HEK293 (cell line): ENCODE results near the gene PPP1R3G.
"Not testable (repeated sequence)": the region's sequence is repeated elsewhere in the genome, so short reads cannot be mapped to it uniquely, and the experiment has no call there.

Experiments used
- CTCF ChIA-PET: fragments of 350-600 bp; formaldehyde crosslinking; extraction: SDS; loops from one replicate; lab custom pipeline; 2021; ENCODE audit warnings: antibody characterized with exemption; lab: Yijun Ruan, JAX
- POLR2A ChIA-PET: fragments of 300-600 bp; formaldehyde crosslinking; extraction: SDS; loops from one replicate; lab custom pipeline; 2020; ENCODE audit warnings: antibody characterized with exemption, inconsistent platforms; lab: Yijun Ruan, JAX
- H3K27ac ChIP-seq: fragments of 200-500 bp; sonication (Bioruptor generic); 2 replicates; pipeline ENCODE4 v1.5.1; 2014; ENCODE audit warnings: low read depth, low read length, control low read depth, inconsistent platforms; ENCODE audit errors: extremely low read depth
- H3K36me3 ChIP-seq, 2 experiments: fragments of 200-500 bp in 1 of 2; sonication (Bioruptor generic) in 1 of 2; 1 replicate in 1 of 2; 2 replicates in 1 of 2; pipeline ENCODE4 v1.5.1; 2014 to 2017; ENCODE audit warnings: inconsistent platforms in 2 of 2, low read length in 2 of 2; ENCODE audit not compliant: control insufficient read depth in 2 of 2, insufficient read depth in 1 of 2
- H3K4me1 ChIP-seq: fragments of 200-500 bp; sonication (Bioruptor generic); 2 replicates; pipeline ENCODE4 v1.5.1; 2014; ENCODE audit warnings: mild to moderate bottlenecking, low read length, inconsistent platforms; ENCODE audit not compliant: control insufficient read depth, insufficient read depth
- H3K4me3 ChIP-seq: 2 replicates; pipeline ENCODE4 v1.5.1; 2011; ENCODE audit warnings: low read depth, mild to moderate bottlenecking, control low read depth, low read length, moderate library complexity
- H3K9me3 ChIP-seq: fragments of 200-500 bp; sonication (Bioruptor generic); 2 replicates; pipeline ENCODE4 v1.5.1; 2014; ENCODE audit warnings: low read depth, low read length, inconsistent platforms; ENCODE audit not compliant: control insufficient read depth, insufficient read depth
- BCL11B ChIP-seq: fragments of 450-650 bp; formaldehyde crosslinking; IDR thresholded peaks from 2 replicates; pipeline ENCODE4 v1.5.1; 2016; ENCODE audit warnings: low read depth, missing biosample characterization, missing genetic modification characterization
- GLI4 ChIP-seq: fragments of 450-650 bp; formaldehyde crosslinking; IDR thresholded peaks from 2 replicates; pipeline ENCODE4 v1.5.1; 2016; ENCODE audit warnings: missing biosample characterization, missing genetic modification characterization
- SALL2 ChIP-seq: fragments of 450-650 bp; formaldehyde crosslinking; IDR thresholded peaks from 2 replicates; pipeline ENCODE4 v1.5.0; 2017; ENCODE audit warnings: missing biosample characterization, mild to moderate bottlenecking, missing genetic modification characterization, borderline replicate concordance
- SCRT1 ChIP-seq: fragments of 450-650 bp; formaldehyde crosslinking; IDR thresholded peaks from 2 replicates; pipeline ENCODE4 v1.5.1; 2016; ENCODE audit warnings: missing biosample characterization, missing genetic modification characterization, borderline replicate concordance
- SP3 ChIP-seq: fragments of 450-650 bp; formaldehyde crosslinking; IDR thresholded peaks from 2 replicates; pipeline ENCODE4 v1.5.1; 2016; ENCODE audit warnings: missing biosample characterization, missing genetic modification characterization
- ZBTB1 ChIP-seq: fragments of 450-650 bp; formaldehyde crosslinking; IDR thresholded peaks from 2 replicates; pipeline ENCODE4 v1.5.1; 2016; ENCODE audit warnings: missing biosample characterization, missing genetic modification characterization
- ZNF114 ChIP-seq: fragments of 450-650 bp; formaldehyde crosslinking; IDR thresholded peaks from 2 replicates; pipeline ENCODE4 v1.5.0; 2017; ENCODE audit warnings: missing biosample characterization, missing genetic modification characterization
- ZNF138 ChIP-seq: fragments of 450-650 bp; formaldehyde crosslinking; IDR thresholded peaks from 2 replicates; pipeline ENCODE4 v1.5.1; 2016; ENCODE audit warnings: missing biosample characterization, missing genetic modification characterization, borderline replicate concordance
- ZNF24 ChIP-seq: fragments of 450-650 bp; formaldehyde crosslinking; IDR thresholded peaks from 2 replicates; pipeline ENCODE4 v1.5.1; 2016; ENCODE audit warnings: missing biosample characterization, missing genetic modification characterization
- ZNF292 ChIP-seq: fragments of 450-650 bp; formaldehyde crosslinking; IDR thresholded peaks from 2 replicates; pipeline ENCODE4 v1.5.1; 2016; ENCODE audit warnings: low read depth, missing biosample characterization, missing genetic modification characterization, borderline replicate concordance
- ZNF350 ChIP-seq: fragments of 450-650 bp; formaldehyde crosslinking; IDR thresholded peaks from 2 replicates; pipeline ENCODE4 v1.5.0; 2017; ENCODE audit warnings: missing biosample characterization, mild to moderate bottlenecking, missing genetic modification characterization
- ZNF48 ChIP-seq: fragments of 450-650 bp; formaldehyde crosslinking; IDR thresholded peaks from 2 replicates; pipeline ENCODE4 v1.5.1; 2016; ENCODE audit warnings: missing biosample characterization, missing genetic modification characterization
- ZNF521 ChIP-seq: fragments of 450-650 bp; formaldehyde crosslinking; IDR thresholded peaks from 2 replicates; pipeline ENCODE4 v1.5.1; 2017; ENCODE audit warnings: missing biosample characterization, mild to moderate bottlenecking, missing genetic modification characterization
- ZNF548 ChIP-seq: fragments of 450-650 bp; formaldehyde crosslinking; IDR thresholded peaks from 2 replicates; pipeline ENCODE4 v1.5.1; 2016; ENCODE audit warnings: missing biosample characterization, missing genetic modification characterization
- ZNF571 ChIP-seq: fragments of 450-650 bp; formaldehyde crosslinking; IDR thresholded peaks from 2 replicates; pipeline ENCODE4 v1.5.0; 2017; ENCODE audit warnings: missing biosample characterization, missing genetic modification characterization
- ZNF777 ChIP-seq: fragments of 450-650 bp; formaldehyde crosslinking; IDR thresholded peaks from 2 replicates; pipeline ENCODE4 v1.5.1; 2017; ENCODE audit warnings: missing biosample characterization, missing genetic modification characterization, borderline replicate concordance
- ZSCAN23 ChIP-seq: fragments of 450-650 bp; formaldehyde crosslinking; IDR thresholded peaks from 2 replicates; pipeline ENCODE4 v1.5.1; 2016; ENCODE audit warnings: missing biosample characterization, missing genetic modification characterization
- TF ChIP-seq, protein P1 (sequence below): fragments of 450-650 bp; formaldehyde crosslinking; optimal IDR thresholded peaks from 2 replicates; pipeline ENCODE3; 2016; ENCODE audit warnings: missing biosample characterization, mild to moderate bottlenecking, missing genetic modification characterization
- TF ChIP-seq, protein P2 (sequence below): fragments of 450-650 bp; formaldehyde crosslinking; IDR thresholded peaks from 2 replicates; pipeline ENCODE4 v1.5.1; 2016; ENCODE audit warnings: missing biosample characterization, missing genetic modification characterization, borderline replicate concordance

Gene PPP1R3G

DNA sequence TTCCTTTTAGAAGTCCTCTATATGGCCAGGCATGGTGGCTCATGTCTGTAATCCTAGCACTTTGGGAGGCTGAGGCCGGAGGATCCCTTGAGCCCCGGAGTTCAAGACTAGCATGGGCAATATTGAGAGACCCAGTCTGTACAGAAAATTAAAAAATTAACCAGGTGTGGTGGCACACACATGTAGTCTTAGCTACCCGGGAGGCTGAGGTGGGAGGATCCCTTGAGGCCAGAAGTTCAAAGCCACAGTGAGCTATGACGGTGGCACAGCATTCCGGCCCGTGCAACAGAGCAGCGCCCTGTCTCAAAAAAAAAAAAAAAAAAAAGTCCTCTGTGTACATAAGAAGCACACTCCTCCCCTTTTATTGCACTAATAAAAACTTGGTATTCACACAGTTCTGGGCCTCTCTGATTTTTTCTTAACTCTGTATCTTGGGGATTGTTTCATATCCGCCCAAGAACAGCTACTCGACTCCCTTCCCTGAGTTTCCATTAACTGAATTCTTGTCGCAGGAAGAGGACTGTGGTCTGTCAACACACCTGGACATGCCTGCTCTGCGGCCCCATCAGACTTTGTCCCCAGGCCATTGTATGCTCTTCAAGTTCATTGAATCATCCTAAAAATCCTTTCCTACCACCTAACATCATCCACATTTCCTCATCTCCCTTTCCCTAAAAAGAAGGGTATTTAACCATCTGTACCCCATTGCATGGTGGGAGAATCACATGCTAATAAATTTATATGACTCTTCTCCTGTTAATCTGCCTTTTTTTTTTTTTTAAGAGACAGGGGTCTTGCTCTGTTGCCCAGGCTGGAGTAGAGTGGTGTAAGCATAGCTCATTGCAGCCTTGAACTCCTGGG is 25.9 kb upstream of the PPP1R3G start:
- H3K9me3 ChIP-seq: no peaks in the 10 kb centered on the region
- POLR2A ChIA-PET: interaction anchor here (0.6 kb wide), 1 partner anchor 228 kb away, joined by 3 read pairs; no protein-coding TSS in a partner anchor
- no peaks in the 10 kb centered on the region for H3K36me3 ChIP-seq
- CTCF ChIA-PET: interaction anchor here (0.6 to 6.2 kb wide), 9 partner anchors 11 to 1485 kb away, joined by 3 to 34 read pairs (median 4); no protein-coding TSS in a partner anchor
- H3K4me1 ChIP-seq: no peaks in the 10 kb centered on the region
- H3K27ac ChIP-seq: no peak overlapping the region
- TF ChIP-seq ZBTB1 (no peak), ZNF571 (no peak)
- TF ChIP-seq, protein P1, sequence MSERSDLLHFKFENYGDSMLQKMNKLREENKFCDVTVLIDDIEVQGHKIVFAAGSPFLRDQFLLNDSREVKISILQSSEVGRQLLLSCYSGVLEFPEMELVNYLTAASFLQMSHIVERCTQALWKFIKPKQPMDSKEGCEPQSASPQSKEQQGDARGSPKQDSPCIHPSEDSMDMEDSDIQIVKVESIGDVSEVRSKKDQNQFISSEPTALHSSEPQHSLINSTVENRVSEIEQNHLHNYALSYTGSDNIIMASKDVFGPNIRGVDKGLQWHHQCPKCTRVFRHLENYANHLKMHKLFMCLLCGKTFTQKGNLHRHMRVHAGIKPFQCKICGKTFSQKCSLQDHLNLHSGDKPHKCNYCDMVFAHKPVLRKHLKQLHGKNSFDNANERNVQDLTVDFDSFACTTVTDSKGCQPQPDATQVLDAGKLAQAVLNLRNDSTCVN (tag by site-specific recombination): no peak
- H3K4me3 ChIP-seq: no peak overlapping the region

DNA sequence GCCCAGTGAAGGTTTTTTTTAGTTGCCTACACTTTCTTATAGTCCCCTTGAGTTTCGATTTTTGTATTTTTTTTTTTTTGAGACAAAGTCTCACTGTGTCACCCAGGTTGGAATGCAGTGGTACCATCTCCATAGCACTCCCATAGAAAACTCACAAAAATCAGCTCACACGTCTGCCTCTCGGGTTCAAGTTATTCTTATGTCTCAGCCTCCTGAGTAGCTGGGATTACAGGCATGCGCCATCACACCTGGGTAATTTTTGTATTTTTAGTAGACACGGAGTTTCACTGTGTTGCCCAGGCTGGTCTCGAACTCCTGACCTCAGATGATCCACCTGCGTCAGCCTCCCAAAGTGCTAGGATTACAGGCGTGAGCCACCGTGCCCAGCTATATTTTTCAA is 24.7 kb upstream of the PPP1R3G start:
- H3K9me3 ChIP-seq, H3K4me3 ChIP-seq, POLR2A ChIA-PET, H3K27ac ChIP-seq, H3K36me3 ChIP-seq, H3K4me1 ChIP-seq: not testable (repeated sequence)
- CTCF ChIA-PET: interaction anchor here (0.6 kb wide), 1 partner anchor 402 kb away, joined by 3 read pairs; no protein-coding TSS in a partner anchor

DNA sequence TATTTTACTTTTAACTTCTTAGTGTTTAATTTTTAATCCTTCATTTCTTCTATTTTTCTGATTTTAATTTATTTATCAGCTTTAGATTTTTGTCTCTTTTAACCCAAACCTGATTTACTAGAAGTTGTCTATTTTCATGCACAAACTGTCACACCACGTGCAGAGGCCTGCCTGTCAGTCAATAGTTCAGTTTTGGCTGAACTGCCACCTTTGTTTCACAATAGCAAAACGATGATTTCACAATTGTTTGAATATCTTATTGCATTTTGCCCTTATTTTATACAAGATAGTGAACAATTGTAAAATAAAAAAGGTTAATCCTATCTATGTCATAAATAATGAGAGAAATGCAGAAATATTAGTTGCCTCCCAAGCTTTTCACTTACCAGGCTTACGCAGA is 24.0 kb upstream of the PPP1R3G start:
- H3K27ac ChIP-seq: no peak overlapping the region
- POLR2A ChIA-PET: no interaction called here
- TF ChIP-seq ZNF777 (tag by site-specific recombination) (no peak), ZNF138 (tag by site-specific recombination) (no peak), GLI4 (tag by site-specific recombination) (no peak), SP3 (no peak), ZNF350 (tag by site-specific recombination) (no peak), SCRT1 (tag by site-specific recombination) (no peak), ZNF24 (tag by site-specific recombination) (no peak), ZNF114 (tag by site-specific recombination) (no peak)
- TF ChIP-seq, all 188 proteins: peak for 0
- H3K4me1 ChIP-seq: no peaks in the 10 kb centered on the region
- H3K4me3 ChIP-seq: no peak overlapping the region
- H3K9me3 ChIP-seq: no peaks in the 10 kb centered on the region
- CTCF ChIA-PET: interaction anchor here (0.6 to 0.7 kb wide), 2 partner anchors 10 to 401 kb away, joined by 3 read pairs; no protein-coding TSS in a partner anchor
- H3K36me3 ChIP-seq: no peaks in the 10 kb centered on the region

DNA sequence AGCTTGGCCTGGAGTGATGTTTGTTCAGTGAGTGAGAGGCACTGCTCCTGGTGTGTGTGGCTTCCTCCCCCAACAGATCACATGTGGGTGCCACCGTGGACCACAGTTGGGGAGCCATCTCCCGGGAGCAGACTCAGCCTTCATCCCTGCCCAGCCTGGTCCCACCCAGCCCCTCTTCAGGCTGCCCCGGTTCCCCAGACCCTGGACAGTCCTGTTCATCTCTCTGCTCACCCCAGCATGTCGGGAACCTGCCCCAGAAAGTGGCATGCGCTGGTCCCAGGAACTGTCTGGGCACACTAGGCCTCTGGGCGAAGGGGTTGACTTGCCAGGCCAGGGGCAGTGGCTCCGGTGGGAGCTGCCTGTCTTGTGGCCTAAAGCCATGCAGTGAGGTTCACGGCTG is 21.5 kb upstream of the PPP1R3G start:
- no peaks in the 10 kb centered on the region for H3K4me1 ChIP-seq
- H3K9me3 ChIP-seq: no peaks in the 10 kb centered on the region
- no peak for TF ChIP-seq ZSCAN23 (tag by site-specific recombination)
- TF ChIP-seq ZNF48 (tag by site-specific recombination): no peak
- TF ChIP-seq BCL11B: no peak
- no peak for TF ChIP-seq ZNF521
- TF ChIP-seq, protein P2, sequence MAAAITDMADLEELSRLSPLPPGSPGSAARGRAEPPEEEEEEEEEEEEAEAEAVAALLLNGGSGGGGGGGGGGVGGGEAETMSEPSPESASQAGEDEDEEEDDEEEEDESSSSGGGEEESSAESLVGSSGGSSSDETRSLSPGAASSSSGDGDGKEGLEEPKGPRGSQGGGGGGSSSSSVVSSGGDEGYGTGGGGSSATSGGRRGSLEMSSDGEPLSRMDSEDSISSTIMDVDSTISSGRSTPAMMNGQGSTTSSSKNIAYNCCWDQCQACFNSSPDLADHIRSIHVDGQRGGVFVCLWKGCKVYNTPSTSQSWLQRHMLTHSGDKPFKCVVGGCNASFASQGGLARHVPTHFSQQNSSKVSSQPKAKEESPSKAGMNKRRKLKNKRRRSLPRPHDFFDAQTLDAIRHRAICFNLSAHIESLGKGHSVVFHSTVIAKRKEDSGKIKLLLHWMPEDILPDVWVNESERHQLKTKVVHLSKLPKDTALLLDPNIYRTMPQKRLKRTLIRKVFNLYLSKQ: no peak
- TF ChIP-seq ZNF292 (tag by site-specific recombination): no peak
- no peak for TF ChIP-seq SALL2 (tag by site-specific recombination)
- TF ChIP-seq ZNF548: no peak
- ChIA-PET CTCF (no interaction called here), POLR2A (no interaction called here)
- H3K4me3 ChIP-seq: no peak overlapping the region
- H3K27ac ChIP-seq: no peak overlapping the region
- no peaks in the 10 kb centered on the region for H3K36me3 ChIP-seq
